Fibroblast of lung (primary cell): ENCODE measurements around the gene GTPBP3. TPM values are rescaled to one million over a fixed set of nuclear protein-coding genes. Genes with fewer than 3 reads are reported as not detected.
A peak's percentile ranks its signal among the peaks of the same experiment; 100 is the strongest.

Experiments used
- DNase-seq, 2 donors: peaks; one replicate each; pipeline versions ENCODE4 v3.0.0 to v3.0.0-alpha.2; 2010; ENCODE audit warnings: low read depth in 2 of 2
- H2AFZ ChIP-seq: 2 replicates; pipeline ENCODE4 v1.5.1; 2012; ENCODE audit warnings: low read length, control low read depth, inconsistent platforms
- H3K27ac ChIP-seq: 2 replicates; pipeline ENCODE4 v1.5.1; 2011; ENCODE audit warnings: low read length, control low read depth; ENCODE audit not compliant: insufficient read depth
- H3K27me3 ChIP-seq: 2 replicates; pipeline ENCODE4 v1.5.1; 2011; ENCODE audit warnings: mild to moderate bottlenecking, low read length; ENCODE audit not compliant: control insufficient read depth, insufficient read depth
- H3K36me3 ChIP-seq: 2 replicates; pipeline ENCODE4 v1.5.1; 2011; ENCODE audit warnings: low read length; ENCODE audit not compliant: control insufficient read depth, insufficient read depth
- H3K4me1 ChIP-seq: 2 replicates; pipeline ENCODE4 v1.5.1; 2011; ENCODE audit warnings: low read length; ENCODE audit not compliant: control insufficient read depth, insufficient read depth; ENCODE audit errors: extremely low read depth
- H3K4me2 ChIP-seq: 2 replicates; pipeline ENCODE4 v1.5.1; 2011; ENCODE audit warnings: low read length, control low read depth; ENCODE audit not compliant: insufficient read depth; ENCODE audit errors: extremely low read depth
- H3K4me3 ChIP-seq, 4 experiments: fragments of 200-600 bp in 1 of 4; sonication (generic) in 1 of 4; replicated peaks in 1 of 4; 2 replicates each; pipeline ENCODE4 v1.5.1; 2011 to 2016; ENCODE audit warnings: low read length in 4 of 4, low read depth in 3 of 4, mild to moderate bottlenecking in 3 of 4, control low read depth in 2 of 4, inconsistent platforms in 1 of 4, mixed read lengths in 1 of 4; ENCODE audit not compliant: insufficient read depth in 1 of 4; ENCODE audit errors: control extremely low read depth in 1 of 4
- H3K79me2 ChIP-seq: 2 replicates; pipeline ENCODE4 v1.5.1; 2012; ENCODE audit warnings: mild to moderate bottlenecking, low read length, inconsistent platforms; ENCODE audit not compliant: control insufficient read depth, insufficient read depth
- H3K9ac ChIP-seq: 2 replicates; pipeline ENCODE4 v1.5.1; 2011; ENCODE audit warnings: mild to moderate bottlenecking, low read length, control low read depth; ENCODE audit not compliant: insufficient read depth
- H3K9me3 ChIP-seq: 2 replicates; pipeline ENCODE4 v1.5.1; 2012; ENCODE audit warnings: low read depth, low read length; ENCODE audit not compliant: control insufficient read depth, insufficient read depth
- H4K20me1 ChIP-seq: 2 replicates; pipeline ENCODE4 v1.5.1; 2011; ENCODE audit warnings: low read length; ENCODE audit not compliant: control insufficient read depth, insufficient read depth; ENCODE audit errors: extremely low read depth
- EZH2 ChIP-seq: IDR thresholded peaks from 2 replicates; pipeline ENCODE4 v1.5.1; 2012; ENCODE audit warnings: low read length, control low read depth, mild to moderate bottlenecking; ENCODE audit errors: missing control alignments
- polyA plus RNA-seq, 2 donors: library from polyadenylated mRNA; depleted of rRNA in 1 of 2; stranded (reverse) in 1 of 2; unstranded in 1 of 2; fragments of >200 nt; gene quantifications; 2 replicates each; pipeline ENCODE4 v1.2.1, GENCODE V29; 2011 to 2012; ENCODE audit warnings: missing spikeins in 1 of 2
- total RNA-seq: library from RNA; depleted of rRNA; stranded (reverse); fragments of >200 nt; gene quantifications from 2 replicates; pipeline ENCODE4 v1.2.1, GENCODE V29; 2014
- TF ChIP-seq, protein P1 (sequence below), 2 donors: IDR thresholded peaks in 1 of 2; conservative IDR thresholded peaks in 1 of 2; 1 replicate in 1 of 2; 2 replicates in 1 of 2; pipeline ENCODE4 v1.5.1; 2011 to 2012; ENCODE audit warnings: low read length in 2 of 2, control low read depth in 1 of 2, inconsistent platforms in 1 of 2, low read depth in 1 of 2, mild to moderate bottlenecking in 1 of 2

GTPBP3 gene
- total and polyA plus RNA-seq, 2 donors (not counting 1 experiment from before 2014, with no cell fraction given): 3.7 to 11.1 TPM

DNA sequence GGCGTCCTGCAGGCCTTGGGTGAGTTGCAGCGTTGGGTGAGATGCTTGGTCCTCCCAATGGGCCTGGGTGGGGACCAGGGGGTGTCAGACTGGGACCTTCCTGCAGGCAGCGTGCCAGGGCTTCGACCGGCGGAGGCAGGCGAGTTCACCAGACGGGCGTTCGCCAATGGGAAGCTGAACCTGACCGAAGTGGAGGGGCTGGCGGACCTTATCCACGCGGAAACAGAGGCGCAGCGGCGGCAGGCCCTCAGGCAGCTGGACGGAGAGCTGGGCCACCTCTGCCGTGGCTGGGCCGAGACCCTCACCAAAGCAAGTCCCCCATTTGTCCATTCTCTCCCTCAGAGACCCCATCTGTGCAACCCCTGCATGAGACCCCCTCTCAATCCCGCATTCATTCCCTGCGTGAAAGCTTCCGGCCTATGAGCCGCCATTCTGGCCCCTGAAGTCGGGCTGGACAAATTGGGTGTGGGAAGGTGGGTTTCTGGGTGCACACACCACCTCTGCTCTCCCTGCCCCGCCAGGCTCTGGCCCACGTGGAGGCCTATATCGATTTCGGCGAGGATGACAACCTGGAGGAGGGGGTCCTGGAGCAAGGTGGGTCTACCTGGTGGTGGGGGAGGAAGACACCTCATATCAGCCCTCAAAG lies 1.2 kb downstream of the GTPBP3 start:
- peak overlapping the region; percentile 82 for H3K4me2 ChIP-seq
- H3K27me3 ChIP-seq: no peaks in the 10 kb centered on the region
- H3K27ac ChIP-seq: no peak overlapping the region
- no peak for TF ChIP-seq EZH2
- TF ChIP-seq, protein P1, sequence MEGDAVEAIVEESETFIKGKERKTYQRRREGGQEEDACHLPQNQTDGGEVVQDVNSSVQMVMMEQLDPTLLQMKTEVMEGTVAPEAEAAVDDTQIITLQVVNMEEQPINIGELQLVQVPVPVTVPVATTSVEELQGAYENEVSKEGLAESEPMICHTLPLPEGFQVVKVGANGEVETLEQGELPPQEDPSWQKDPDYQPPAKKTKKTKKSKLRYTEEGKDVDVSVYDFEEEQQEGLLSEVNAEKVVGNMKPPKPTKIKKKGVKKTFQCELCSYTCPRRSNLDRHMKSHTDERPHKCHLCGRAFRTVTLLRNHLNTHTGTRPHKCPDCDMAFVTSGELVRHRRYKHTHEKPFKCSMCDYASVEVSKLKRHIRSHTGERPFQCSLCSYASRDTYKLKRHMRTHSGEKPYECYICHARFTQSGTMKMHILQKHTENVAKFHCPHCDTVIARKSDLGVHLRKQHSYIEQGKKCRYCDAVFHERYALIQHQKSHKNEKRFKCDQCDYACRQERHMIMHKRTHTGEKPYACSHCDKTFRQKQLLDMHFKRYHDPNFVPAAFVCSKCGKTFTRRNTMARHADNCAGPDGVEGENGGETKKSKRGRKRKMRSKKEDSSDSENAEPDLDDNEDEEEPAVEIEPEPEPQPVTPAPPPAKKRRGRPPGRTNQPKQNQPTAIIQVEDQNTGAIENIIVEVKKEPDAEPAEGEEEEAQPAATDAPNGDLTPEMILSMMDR (conservative IDR thresholded peaks at IDR 0.05 in 1 of 2, IDR thresholded peaks at IDR 0.05 in 1 of 2; ENCODE audit: low read depth in 1 of 2, low read length in 2 of 2): no peak
- H3K4me3 ChIP-seq: peak overlapping the region; percentile 77 to 98 (median 88)
- H4K20me1 ChIP-seq: no peaks in the 10 kb centered on the region
- H3K79me2 ChIP-seq: no peaks in the 10 kb centered on the region
- DNase-seq: no peak
- H3K9me3 ChIP-seq: no peaks in the 10 kb centered on the region
- peak overlapping the region; percentile 54 for H3K9ac ChIP-seq
- peaks cover 3% of the 10 kb centered on the region for H3K36me3 ChIP-seq
- H3K4me1 ChIP-seq: peaks cover 3% of the 10 kb centered on the region
- no peak overlapping the region for H2AFZ ChIP-seq

DNA sequence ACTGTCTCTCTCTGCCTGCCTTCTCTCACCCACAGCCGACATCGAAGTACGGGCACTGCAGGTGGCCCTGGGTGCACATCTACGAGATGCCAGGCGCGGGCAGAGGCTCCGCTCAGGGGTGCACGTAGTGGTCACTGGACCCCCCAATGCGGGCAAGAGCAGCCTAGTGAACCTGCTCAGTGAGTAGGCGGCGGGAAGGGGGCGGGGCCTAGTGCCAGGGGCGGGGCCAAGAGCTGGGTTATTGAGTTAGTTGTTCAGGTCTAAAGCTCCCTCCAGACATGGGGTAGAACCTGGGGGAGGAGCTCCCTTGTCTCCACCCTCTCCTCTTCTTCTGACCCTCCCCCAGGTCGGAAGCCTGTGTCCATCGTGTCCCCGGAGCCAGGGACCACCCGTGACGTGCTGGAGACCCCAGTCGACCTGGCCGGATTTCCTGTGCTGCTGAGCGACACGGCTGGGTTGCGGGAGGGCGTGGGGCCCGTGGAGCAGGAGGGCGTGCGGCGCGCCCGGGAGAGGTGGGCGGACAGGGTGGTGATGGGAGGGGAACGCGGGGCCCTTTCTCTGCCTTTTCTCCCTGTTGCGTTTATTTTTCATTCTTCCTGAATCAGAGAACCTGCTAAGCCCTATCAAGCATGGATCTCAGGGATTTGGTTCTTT lies 1.9 kb downstream of the GTPBP3 start:
- no peak overlapping the region for H2AFZ ChIP-seq
- H3K27me3 ChIP-seq: no peaks in the 10 kb centered on the region
- peaks cover 3% of the 10 kb centered on the region for H3K36me3 ChIP-seq
- no peaks in the 10 kb centered on the region for H3K9me3 ChIP-seq
- H3K4me1 ChIP-seq: peaks cover 3% of the 10 kb centered on the region
- no peak overlapping the region for H3K9ac ChIP-seq
- no peaks in the 10 kb centered on the region for H4K20me1 ChIP-seq
- H3K27ac ChIP-seq: no peak overlapping the region
- no peak overlapping the region for H3K4me3 ChIP-seq
- no peak for DNase-seq
- no peak overlapping the region for H3K4me2 ChIP-seq
- TF ChIP-seq EZH2: no peak
- TF ChIP-seq, protein P1 (conservative IDR thresholded peaks at IDR 0.05 in 1 of 2, IDR thresholded peaks at IDR 0.05 in 1 of 2; ENCODE audit: low read depth in 1 of 2, low read length in 2 of 2): no peak
- no peaks in the 10 kb centered on the region for H3K79me2 ChIP-seq

DNA sequence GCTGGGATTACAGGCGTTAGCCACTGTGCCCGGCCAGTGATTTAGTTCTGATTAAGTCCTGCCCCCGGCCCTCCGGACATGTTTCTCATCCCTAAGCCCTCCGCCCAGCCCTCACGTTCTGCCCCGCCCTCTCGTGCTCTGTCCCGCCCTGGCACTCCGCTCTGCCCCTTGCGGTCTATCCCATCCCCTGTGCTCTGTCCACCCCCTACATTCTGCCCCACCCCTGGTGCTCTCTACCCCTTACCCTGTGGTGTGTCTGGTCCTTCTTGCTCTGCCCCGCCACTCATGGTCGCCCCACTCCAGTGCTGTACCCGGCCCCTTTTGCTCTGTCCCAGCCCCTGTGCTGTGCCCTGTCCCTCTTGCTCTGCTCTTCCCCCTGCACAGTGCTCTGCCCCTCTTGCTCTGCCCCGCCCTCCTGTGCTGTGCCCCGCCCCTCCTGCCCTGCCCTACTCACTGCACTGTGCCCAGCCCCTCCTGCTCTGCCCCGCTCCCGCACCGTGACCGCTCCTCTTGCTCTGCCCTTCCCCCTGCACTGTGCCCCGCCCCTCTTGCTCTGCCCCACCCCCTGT lies 3.0 kb downstream of the GTPBP3 start:
- TF ChIP-seq, protein P1 (conservative IDR thresholded peaks at IDR 0.05 in 1 of 2, IDR thresholded peaks at IDR 0.05 in 1 of 2; ENCODE audit: low read depth in 1 of 2, low read length in 2 of 2): no peak
- no peak for TF ChIP-seq EZH2
- DNase-seq: no peak
- no peak overlapping the region for H2AFZ ChIP-seq

More for the DNA sequence above, 3.0 kb downstream of the GTPBP3 start:
- H3K36me3 ChIP-seq: peaks cover 3% of the 10 kb centered on the region
- no peak overlapping the region for H3K4me2 ChIP-seq
- no peak overlapping the region for H3K4me3 ChIP-seq
- H4K20me1 ChIP-seq: no peaks in the 10 kb centered on the region
- H3K9me3 ChIP-seq: no peaks in the 10 kb centered on the region
- H3K79me2 ChIP-seq: no peaks in the 10 kb centered on the region
- peaks cover 3% of the 10 kb centered on the region for H3K4me1 ChIP-seq
- H3K9ac ChIP-seq: no peak overlapping the region
- H3K27ac ChIP-seq: no peak overlapping the region
- H3K27me3 ChIP-seq: no peaks in the 10 kb centered on the region
